DND-41 (cell line): ENCODE measurements around the gene CREB3L2.

Experiments
- CTCF ChIP-seq: IDR thresholded peaks from 2 replicates; pipeline ENCODE4 v1.5.1; 2012; ENCODE audit warnings: borderline replicate concordance, low read length, moderate library complexity, mild to moderate bottlenecking; ENCODE audit not compliant: poor library complexity, severe bottlenecking; ENCODE audit errors: extremely low read depth
- EZH2 ChIP-seq: IDR thresholded peaks from 3 replicates; pipeline ENCODE4 v1.6.1; 2012; ENCODE audit warnings: borderline replicate concordance, low read depth, mild to moderate bottlenecking, moderate library complexity, low read length, inconsistent platforms; ENCODE audit not compliant: severe bottlenecking

DNA sequence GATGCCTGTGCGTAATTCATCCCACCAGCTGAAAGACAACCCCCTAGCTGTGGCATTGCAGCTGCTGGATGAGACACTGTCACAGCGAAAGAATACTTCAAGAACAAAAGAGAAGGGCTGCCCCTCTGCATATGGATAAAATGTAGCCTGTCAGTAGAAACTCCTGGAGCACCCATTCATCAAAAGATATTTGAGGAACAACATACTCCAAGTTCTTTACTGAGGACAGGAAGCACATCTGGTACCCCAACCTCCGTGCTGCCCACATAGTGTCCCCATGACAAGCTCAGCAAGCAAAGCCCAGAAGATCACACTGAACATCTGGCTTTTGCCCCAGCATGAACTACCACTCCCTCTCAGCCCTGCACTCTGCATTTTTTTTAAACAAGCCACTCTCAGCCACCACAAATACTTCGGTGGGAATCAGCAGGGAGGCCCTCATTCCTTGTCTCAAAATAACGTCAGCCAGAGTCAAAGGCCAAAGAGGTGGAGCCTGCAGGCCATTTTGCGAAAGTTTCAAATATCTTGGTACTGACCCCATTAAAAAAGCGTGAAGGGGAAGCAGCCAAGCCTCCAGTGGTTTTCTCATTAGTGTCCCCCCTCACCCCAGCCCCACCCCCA lies 1.7 kb downstream of the CREB3L2 start:
- TF ChIP-seq CTCF (no peak), EZH2 (no peak)
